Esophagus mucosa (tissue), 1 donor: ENCODE data around the gene LGALS12. TPM values are rescaled to one million over a fixed set of nuclear protein-coding genes. Genes with fewer than 3 reads are reported as not detected.
A peak's percentile ranks its signal among the peaks of the same experiment; 100 is the strongest.
"Not testable (repeated sequence)": the region's sequence is repeated elsewhere in the genome, so short reads cannot be mapped to it uniquely, and the experiment has no call there.

Experiments
- ATAC-seq: fragments of 200-7000 bp; cut with Tn5 transposase; one replicate; pipeline ENCODE4 v1.9.1; 2020
- total RNA-seq: library from RNA; stranded (reverse); gene quantifications from one replicate; pipeline ENCODE4 v1.2.4, GENCODE V29; 2023
- donor health status: DM: yes; HTN: yes; CAD: no.

Gene LGALS12
- total RNA-seq, 1 donor from 2014 or later, result not detected

GRCh38 chr11:63534076-63534475, 28.2 kb downstream of the LGALS12 start:
- ATAC-seq, result no peak

- ATAC-seq, result no peak
These were observed 29.1 kb downstream of the LGALS12 start for GRCh38 chr11:63534895-63535461.

- no peak for ATAC-seq
These were observed 29.9 kb downstream of the LGALS12 start for GRCh38 chr11:63535734-63536133.

- peak; percentile 38 for ATAC-seq
These were observed 30.9 kb downstream of the LGALS12 start, which contains the start of gene PLAAT4 for GRCh38 chr11:63536669-63537292. TSS of gene PLAAT4 (plus strand) at chr11:63536808. CDS start at chr11:63536869, 61 bp downstream.

- ATAC-seq, result peak; percentile 54
These were observed 31.6 kb downstream of the LGALS12 start for GRCh38 chr11:63537293-63538101.

GRCh38 chr11:63542506-63542905, 36.6 kb downstream of the LGALS12 start:
- ATAC-seq, result not testable (repeated sequence)

- no peak for ATAC-seq
These were observed 37.8 kb downstream of the LGALS12 start for GRCh38 chr11:63543711-63544110.

GRCh38 chr11:63547061-63547460, 41.2 kb downstream of the LGALS12 start:
- no peak for ATAC-seq

- no peak for ATAC-seq
These were observed 42.3 kb downstream of the LGALS12 start for GRCh38 chr11:63548178-63548577.

GRCh38 chr11:63549411-63549810, 43.5 kb downstream of the LGALS12 start:
- ATAC-seq, result no peak

GRCh38 chr11:63550156-63550700, 44.3 kb downstream of the LGALS12 start:
- not testable (repeated sequence) for ATAC-seq

GRCh38 chr11:63551091-63551888, 45.4 kb downstream of the LGALS12 start:
- ATAC-seq, result no peak

GRCh38 chr11:63551889-63552266, 46.0 kb downstream of the LGALS12 start:
- no peak for ATAC-seq

GRCh38 chr11:63552921-63553320, 47.0 kb downstream of the LGALS12 start:
- peak; percentile 88 for ATAC-seq

GRCh38 chr11:63553759-63554158, 47.9 kb downstream of the LGALS12 start:
- ATAC-seq, result peak; percentile 30

- no peak for ATAC-seq
These were observed 49.0 kb downstream of the LGALS12 start for GRCh38 chr11:63554877-63555223.

GRCh38 chr11:63556404-63557013, 50.6 kb downstream of the LGALS12 start:
- ATAC-seq, result no peak

GRCh38 chr11:63557570-63557969, 51.7 kb downstream of the LGALS12 start:
- ATAC-seq, result no peak

- no peak for ATAC-seq
These were observed 52.7 kb downstream of the LGALS12 start for GRCh38 chr11:63558459-63559157.

GRCh38 chr11:63560506-63561180, 54.8 kb downstream of the LGALS12 start:
- ATAC-seq, result peak; percentile 39
